K562 (cell line): ENCODE measurements around the gene SHANK1. TPM values are rescaled to one million over a fixed set of nuclear protein-coding genes. Genes with fewer than 3 reads are reported as not detected.
A peak's percentile ranks its signal among the peaks of the same experiment; 100 is the strongest.

Source experiments
- CAMTA2 ChIP-seq: fragments of 250-450 bp; sonication (Bioruptor Pico); conservative IDR thresholded peaks from 2 replicates; pipeline ENCODE4 v1.5.1; 2022
- CBX8 ChIP-seq: fragments of 200-600 bp; sonication (generic); IDR thresholded peaks from 2 replicates; pipeline ENCODE4 v1.6.1; 2012; ENCODE audit warnings: borderline replicate concordance, mixed run types, low read depth, mild to moderate bottlenecking, moderate library complexity, mixed read lengths, low read length, control low read depth, inconsistent platforms; ENCODE audit not compliant: poor library complexity, severe bottlenecking; ENCODE audit errors: extremely low read depth
- CREM ChIP-seq: IDR thresholded peaks from 2 replicates; pipeline ENCODE4 v1.6.1; 2014; ENCODE audit warnings: antibody characterized with exemption, low read depth
- HMG20B ChIP-seq: fragments of 250-450 bp; sonication (Bioruptor Pico); IDR thresholded peaks from 2 replicates; pipeline ENCODE4 v1.5.0; 2021; ENCODE audit warnings: mild to moderate bottlenecking
- NFIX ChIP-seq: fragments of 250-450 bp; sonication (Bioruptor Pico); IDR thresholded peaks from 2 replicates; pipeline ENCODE4 v1.4.0; 2020; ENCODE audit warnings: low read depth, mild to moderate bottlenecking, moderate library complexity
- POLR2B ChIP-seq: fragments of 450-650 bp; IDR thresholded peaks from 2 replicates; pipeline ENCODE4 v1.6.1; 2018; ENCODE audit warnings: low read depth; ENCODE audit not compliant: partially characterized antibody
- RBBP5 ChIP-seq: fragments of 200-600 bp; sonication (generic); IDR thresholded peaks from 2 replicates; pipeline ENCODE4 v1.6.1; 2012; ENCODE audit warnings: borderline replicate concordance, mild to moderate bottlenecking, low read length, control low read depth, inconsistent platforms; ENCODE audit not compliant: insufficient read depth, poor library complexity, severe bottlenecking
- SIN3B ChIP-seq: fragments of 450-650 bp; IDR thresholded peaks from 2 replicates; pipeline ENCODE4 v1.6.1; 2017; ENCODE audit warnings: low read depth, mild to moderate bottlenecking, moderate library complexity
- SRF ChIP-seq, 2 experiments: fragments of 250-450, 450-650 bp in 1 of 2; sonication (Bioruptor Pico) in 1 of 2; sonication (generic) in 1 of 2; formaldehyde crosslinking; IDR thresholded peaks; 2 replicates each; pipeline versions ENCODE4 v1.5.0 to v1.5.1; 2020 to 2022; ENCODE audit warnings: mild to moderate bottlenecking in 1 of 2, missing genetic modification reagents in 1 of 2
- ZBED1 ChIP-seq: IDR thresholded peaks from 2 replicates; pipeline ENCODE4 v1.6.1; 2014
- ZNF175 ChIP-seq: fragments of 200-800 bp; sonication (Bioruptor generic); IDR thresholded peaks from 2 replicates; pipeline ENCODE4 v1.6.1; 2016; ENCODE audit warnings: low read depth, mild to moderate bottlenecking, missing genetic modification characterization, missing compliant biosample characterization
- ZNF263 ChIP-seq: sonication (generic); formaldehyde crosslinking; IDR thresholded peaks from 2 replicates; pipeline ENCODE4 v1.8.0; 2022; ENCODE audit warnings: mild to moderate bottlenecking, missing genetic modification reagents, borderline replicate concordance
- polyA plus RNA-seq, 8 experiments: library from polyadenylated mRNA; depleted of rRNA in 4 of 8; stranded (reverse) in 5 of 8; unstranded in 3 of 8; fragments of >200 nt; fragmentation: Nextera tagmentation in 2 of 8; fragmentation: Illumina TruSeq in 1 of 8; extraction: Ambion mirVana in 2 of 8; extraction: Trizol in 1 of 8; gene quantifications; 2 replicates each; pipeline versions ENCODE4 v1.2.1 to v1.2.3, GENCODE V29; 2011 to 2014; ENCODE audit warnings: inconsistent platforms in 1 of 8, missing spikeins in 1 of 8
- total RNA-seq, 7 experiments: library from RNA; depleted of rRNA in 6 of 7; stranded (reverse); fragments of >200 nt in 6 of 7; fragmentation: Illumina TruSeq in 2 of 7; extraction: Trizol in 2 of 7; gene quantifications; 2 replicates each; pipeline versions ENCODE4 v1.2.1 to v1.2.3, GENCODE V29; 2011 to 2021; ENCODE audit warnings: low replicate concordance in 1 of 7
- TF ChIP-seq, protein P1 (sequence below): fragments of 250-450 bp; sonication (Bioruptor Pico); IDR thresholded peaks from 2 replicates; pipeline ENCODE4 v1.4.0; 2020
- TF ChIP-seq, protein P2 (sequence below): fragments of 250-450 bp; sonication (Bioruptor Pico); IDR thresholded peaks from 2 replicates; pipeline ENCODE4 v1.4.0; 2020; ENCODE audit warnings: mild to moderate bottlenecking
- TF ChIP-seq, protein P3 (sequence below): fragments of 250-450 bp; sonication (Bioruptor Pico); IDR thresholded peaks from 2 replicates; pipeline ENCODE4 v1.4.0; 2020; ENCODE audit warnings: mild to moderate bottlenecking, moderate library complexity, borderline replicate concordance

The SHANK1 gene
- total and polyA plus RNA-seq, 9 of the 15 experiments (the other 6 are each of a cell fraction or from before 2014, with no cell fraction given), result 0.33 to 1.3 (median 0.55) TPM; not detected in 2

DNA sequence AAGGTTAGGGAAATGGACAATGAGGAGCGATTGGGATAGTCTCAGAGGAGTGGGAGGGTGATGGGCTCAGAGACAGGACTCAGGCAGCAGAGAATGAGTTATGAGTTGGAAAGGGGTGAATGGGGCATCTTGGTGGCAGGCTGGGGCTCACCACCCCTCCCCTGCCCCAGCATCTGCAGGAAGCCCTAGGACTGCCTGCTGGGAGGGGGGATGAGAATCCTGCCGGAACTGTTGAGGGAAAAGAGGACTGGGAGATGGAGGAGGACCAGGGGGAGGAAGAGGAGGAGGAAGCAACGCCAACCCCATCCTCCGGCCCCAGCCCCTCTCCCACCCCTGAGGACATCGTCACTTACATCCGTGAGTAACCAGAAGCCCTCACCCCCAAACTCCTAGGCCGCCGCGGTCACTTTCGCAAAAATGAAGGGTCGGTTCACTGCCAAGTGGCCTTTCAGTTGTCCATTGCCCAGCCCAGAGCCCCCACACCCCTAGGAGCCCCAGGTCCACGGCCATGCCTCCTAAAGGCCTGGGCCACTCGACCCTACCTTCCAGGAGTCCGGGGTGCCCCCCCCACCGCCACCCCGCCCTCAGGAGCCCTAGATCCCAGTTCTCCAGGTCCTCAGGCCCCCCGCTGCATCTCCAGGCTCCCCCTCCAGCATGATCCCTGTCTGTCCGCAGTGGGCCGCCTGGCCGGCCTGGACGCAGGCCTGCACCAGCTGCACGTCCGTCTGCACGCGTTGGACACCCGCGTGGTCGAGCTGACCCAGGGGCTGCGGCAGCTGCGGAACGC is 4.3 kb upstream of the SHANK1 start (continued):
- TF ChIP-seq, protein P1, sequence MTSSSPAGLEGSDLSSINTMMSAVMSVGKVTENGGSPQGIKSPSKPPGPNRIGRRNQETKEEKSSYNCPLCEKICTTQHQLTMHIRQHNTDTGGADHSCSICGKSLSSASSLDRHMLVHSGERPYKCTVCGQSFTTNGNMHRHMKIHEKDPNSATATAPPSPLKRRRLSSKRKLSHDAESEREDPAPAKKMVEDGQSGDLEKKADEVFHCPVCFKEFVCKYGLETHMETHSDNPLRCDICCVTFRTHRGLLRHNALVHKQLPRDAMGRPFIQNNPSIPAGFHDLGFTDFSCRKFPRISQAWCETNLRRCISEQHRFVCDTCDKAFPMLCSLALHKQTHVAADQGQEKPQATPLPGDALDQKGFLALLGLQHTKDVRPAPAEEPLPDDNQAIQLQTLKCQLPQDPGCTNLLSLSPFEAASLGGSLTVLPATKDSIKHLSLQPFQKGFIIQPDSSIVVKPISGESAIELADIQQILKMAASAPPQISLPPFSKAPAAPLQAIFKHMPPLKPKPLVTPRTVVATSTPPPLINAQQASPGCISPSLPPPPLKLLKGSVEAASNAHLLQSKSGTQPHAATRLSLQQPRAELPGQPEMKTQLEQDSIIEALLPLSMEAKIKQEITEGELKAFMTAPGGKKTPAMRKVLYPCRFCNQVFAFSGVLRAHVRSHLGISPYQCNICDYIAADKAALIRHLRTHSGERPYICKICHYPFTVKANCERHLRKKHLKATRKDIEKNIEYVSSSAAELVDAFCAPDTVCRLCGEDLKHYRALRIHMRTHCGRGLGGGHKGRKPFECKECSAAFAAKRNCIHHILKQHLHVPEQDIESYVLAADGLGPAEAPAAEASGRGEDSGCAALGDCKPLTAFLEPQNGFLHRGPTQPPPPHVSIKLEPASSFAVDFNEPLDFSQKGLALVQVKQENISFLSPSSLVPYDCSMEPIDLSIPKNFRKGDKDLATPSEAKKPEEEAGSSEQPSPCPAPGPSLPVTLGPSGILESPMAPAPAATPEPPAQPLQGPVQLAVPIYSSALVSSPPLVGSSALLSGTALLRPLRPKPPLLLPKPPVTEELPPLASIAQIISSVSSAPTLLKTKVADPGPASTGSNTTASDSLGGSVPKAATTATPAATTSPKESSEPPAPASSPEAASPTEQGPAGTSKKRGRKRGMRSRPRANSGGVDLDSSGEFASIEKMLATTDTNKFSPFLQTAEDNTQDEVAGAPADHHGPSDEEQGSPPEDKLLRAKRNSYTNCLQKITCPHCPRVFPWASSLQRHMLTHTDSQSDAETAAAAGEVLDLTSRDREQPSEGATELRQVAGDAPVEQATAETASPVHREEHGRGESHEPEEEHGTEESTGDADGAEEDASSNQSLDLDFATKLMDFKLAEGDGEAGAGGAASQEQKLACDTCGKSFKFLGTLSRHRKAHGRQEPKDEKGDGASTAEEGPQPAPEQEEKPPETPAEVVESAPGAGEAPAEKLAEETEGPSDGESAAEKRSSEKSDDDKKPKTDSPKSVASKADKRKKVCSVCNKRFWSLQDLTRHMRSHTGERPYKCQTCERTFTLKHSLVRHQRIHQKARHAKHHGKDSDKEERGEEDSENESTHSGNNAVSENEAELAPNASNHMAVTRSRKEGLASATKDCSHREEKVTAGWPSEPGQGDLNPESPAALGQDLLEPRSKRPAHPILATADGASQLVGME (CRISPR knock-in tag), result no peak
- TF ChIP-seq, protein P2, sequence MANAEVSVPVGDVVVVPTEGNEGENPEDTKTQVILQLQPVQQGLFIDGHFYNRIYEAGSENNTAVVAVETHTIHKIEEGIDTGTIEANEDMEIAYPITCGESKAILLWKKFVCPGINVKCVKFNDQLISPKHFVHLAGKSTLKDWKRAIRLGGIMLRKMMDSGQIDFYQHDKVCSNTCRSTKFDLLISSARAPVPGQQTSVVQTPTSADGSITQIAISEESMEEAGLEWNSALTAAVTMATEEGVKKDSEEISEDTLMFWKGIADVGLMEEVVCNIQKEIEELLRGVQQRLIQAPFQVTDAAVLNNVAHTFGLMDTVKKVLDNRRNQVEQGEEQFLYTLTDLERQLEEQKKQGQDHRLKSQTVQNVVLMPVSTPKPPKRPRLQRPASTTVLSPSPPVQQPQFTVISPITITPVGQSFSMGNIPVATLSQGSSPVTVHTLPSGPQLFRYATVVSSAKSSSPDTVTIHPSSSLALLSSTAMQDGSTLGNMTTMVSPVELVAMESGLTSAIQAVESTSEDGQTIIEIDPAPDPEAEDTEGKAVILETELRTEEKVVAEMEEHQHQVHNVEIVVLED, result no peak; the same call in 1 of the 2 replicates
- no peak for TF ChIP-seq CBX8
- TF ChIP-seq ZBED1, result no peak
- no peak for TF ChIP-seq SRF (CRISPR knock-in tag; IDR thresholded peaks at IDR 0.05)
- no peak for TF ChIP-seq POLR2B
- TF ChIP-seq SIN3B, result no peak
- peak; percentile 76 for TF ChIP-seq ZNF263
- TF ChIP-seq NFIX (CRISPR knock-in tag), result no peak
- no peak for TF ChIP-seq CAMTA2 (CRISPR knock-in tag)
- no peak for TF ChIP-seq RBBP5
- TF ChIP-seq, protein P3, sequence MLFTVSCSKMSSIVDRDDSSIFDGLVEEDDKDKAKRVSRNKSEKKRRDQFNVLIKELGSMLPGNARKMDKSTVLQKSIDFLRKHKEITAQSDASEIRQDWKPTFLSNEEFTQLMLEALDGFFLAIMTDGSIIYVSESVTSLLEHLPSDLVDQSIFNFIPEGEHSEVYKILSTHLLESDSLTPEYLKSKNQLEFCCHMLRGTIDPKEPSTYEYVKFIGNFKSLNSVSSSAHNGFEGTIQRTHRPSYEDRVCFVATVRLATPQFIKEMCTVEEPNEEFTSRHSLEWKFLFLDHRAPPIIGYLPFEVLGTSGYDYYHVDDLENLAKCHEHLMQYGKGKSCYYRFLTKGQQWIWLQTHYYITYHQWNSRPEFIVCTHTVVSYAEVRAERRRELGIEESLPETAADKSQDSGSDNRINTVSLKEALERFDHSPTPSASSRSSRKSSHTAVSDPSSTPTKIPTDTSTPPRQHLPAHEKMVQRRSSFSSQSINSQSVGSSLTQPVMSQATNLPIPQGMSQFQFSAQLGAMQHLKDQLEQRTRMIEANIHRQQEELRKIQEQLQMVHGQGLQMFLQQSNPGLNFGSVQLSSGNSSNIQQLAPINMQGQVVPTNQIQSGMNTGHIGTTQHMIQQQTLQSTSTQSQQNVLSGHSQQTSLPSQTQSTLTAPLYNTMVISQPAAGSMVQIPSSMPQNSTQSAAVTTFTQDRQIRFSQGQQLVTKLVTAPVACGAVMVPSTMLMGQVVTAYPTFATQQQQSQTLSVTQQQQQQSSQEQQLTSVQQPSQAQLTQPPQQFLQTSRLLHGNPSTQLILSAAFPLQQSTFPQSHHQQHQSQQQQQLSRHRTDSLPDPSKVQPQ (CRISPR knock-in tag), result no peak
- no peak for TF ChIP-seq ZNF175
- no peak for TF ChIP-seq CREM
- no peak for TF ChIP-seq HMG20B (CRISPR knock-in tag)
